OCI-LY7 (cell line): ENCODE measurements around the gene NUP155.

Source experiments
- CTCF ChIP-seq: fragments of 200-600 bp; sonication (generic); conservative IDR thresholded peaks from 2 replicates; pipeline ENCODE4 v1.5.1; 2014; ENCODE audit warnings: mild to moderate bottlenecking, antibody characterized with exemption, low read length, moderate library complexity, mixed read lengths
- EZH2phosphoT487 ChIP-seq: fragments of 200-600 bp; sonication (generic); IDR thresholded peaks from 2 replicates; pipeline ENCODE4 v1.6.1; 2018; ENCODE audit warnings: low read depth, borderline replicate concordance, mild to moderate bottlenecking, mixed run types, antibody characterized with exemption, low read length, moderate library complexity, mixed read lengths

GRCh38 chr5:37254581-37254980 is 116.3 kb downstream of the NUP155 start:
- TF ChIP-seq CTCF (no peak), EZH2phosphoT487 (no peak)
